Astrocyte of the spinal cord (primary cell): ENCODE measurements around the gene MAX.

Experiments
- DNase-seq: peaks from one replicate; pipeline ENCODE4 v3.0.0; 2011; ENCODE audit warnings: low read depth, low spot score
- H3K4me3 ChIP-seq: 2 replicates; pipeline ENCODE4 v1.5.1; 2011; ENCODE audit warnings: low read depth, mild to moderate bottlenecking, low read length, moderate library complexity
- CTCF ChIP-seq: IDR thresholded peaks from 2 replicates; pipeline ENCODE4 v1.5.1; 2012; ENCODE audit warnings: low read depth, mild to moderate bottlenecking, low read length, inconsistent platforms
- in situ Hi-C: cut with HindIII; loops from 2 replicates; pipeline ENCODE4 v1.10.0; 2017; ENCODE audit warnings: low sequenced_read_pairs

Gene MAX

GRCh38 chr14:65052832-65053231, 49.5 kb downstream of the MAX start:
- H3K4me3 ChIP-seq, result no peak overlapping the region
- no peak for DNase-seq
- in situ Hi-C loops, result no loop called here
- TF ChIP-seq CTCF, result no peak

GRCh38 chr14:65045709-65046108, 56.6 kb downstream of the MAX start:
- in situ Hi-C loops, result no loop called here
- TF ChIP-seq CTCF, result no peak
- no peak overlapping the region for H3K4me3 ChIP-seq
- no peak for DNase-seq

GRCh38 chr14:65045006-65045405, 57.3 kb downstream of the MAX start:
- in situ Hi-C loops, result no loop called here
- no peak for TF ChIP-seq CTCF
- H3K4me3 ChIP-seq, result no peak overlapping the region
- DNase-seq, result no peak

GRCh38 chr14:65044596-65044959, 57.7 kb downstream of the MAX start:
- H3K4me3 ChIP-seq, result no peak overlapping the region

GRCh38 chr14:65043893-65044595, 58.3 kb downstream of the MAX start:
- DNase-seq, result no peak
- no peak for TF ChIP-seq CTCF
- in situ Hi-C loops, result no loop called here
- no peak overlapping the region for H3K4me3 ChIP-seq

More at GRCh38 chr14:65044596-65044959, 57.7 kb downstream of the MAX start:
- no peak for DNase-seq
- in situ Hi-C loops, result no loop called here
- TF ChIP-seq CTCF, result no peak

GRCh38 chr14:65042731-65043372, 59.5 kb downstream of the MAX start:
- no peak for TF ChIP-seq CTCF
- in situ Hi-C loops, result no loop called here
- DNase-seq, result no peak
- H3K4me3 ChIP-seq, result no peak overlapping the region
